B cell (primary cell): Measurements from ENCODE around the gene PTPRN2. TPM values are rescaled to one million over a fixed set of nuclear protein-coding genes. Genes with fewer than 3 reads are reported as not detected.

Source experiments
- ATAC-seq: fragments of 200-7000 bp; cut with Tn5 transposase; one replicate; pipeline ENCODE4 v1.10.0; 2021; ENCODE audit warnings: low read depth, mild to moderate bottlenecking, moderate number of reproducible peaks, moderate library complexity
- CTCF ChIA-PET: fragments of 350-600 bp; sonication (Branson Sonifier 250); formaldehyde crosslinking; loops from one replicate; lab custom pipeline; 2021; ENCODE audit warnings: antibody characterized with exemption, inconsistent platforms; lab: Charles Lee
- POLR2A ChIA-PET: fragments of 350-600 bp; sonication (Branson Sonifier 250); formaldehyde crosslinking; loops from one replicate; lab custom pipeline; 2021; ENCODE audit warnings: antibody characterized with exemption; lab: Charles Lee
- DNase-seq: peaks from one replicate; pipeline ENCODE4 v3.0.0; 2013
- H2AFZ ChIP-seq: 2 replicates; pipeline ENCODE4 v1.6.1; 2012; ENCODE audit warnings: mild to moderate bottlenecking, low read depth, low read length; ENCODE audit not compliant: insufficient read depth, poor library complexity, severe bottlenecking
- H3K27ac ChIP-seq, 2 donors: 1 replicate in 1 of 2; 2 replicates in 1 of 2; pipeline ENCODE4 v1.5.1; 2012 to 2013; ENCODE audit warnings: low read length in 2 of 2, mild to moderate bottlenecking in 2 of 2, moderate library complexity in 1 of 2
- H3K27me3 ChIP-seq, 4 experiments: fragments of 200-600 bp in 1 of 4; sonication (generic) in 1 of 4; replicated peaks in 1 of 4; 1 replicate in 2 of 4; 2 replicates in 2 of 4; pipeline versions ENCODE4 v1.6.1 to v1.7.0; 2013 to 2016; ENCODE audit warnings: low read length in 3 of 4, mild to moderate bottlenecking in 2 of 4, mixed read lengths in 1 of 4, moderate library complexity in 1 of 4; ENCODE audit not compliant: insufficient read depth in 4 of 4, control insufficient read depth in 3 of 4; ENCODE audit errors: control extremely low read depth in 1 of 4
- H3K36me3 ChIP-seq, 2 experiments: replicated peaks in 1 of 2; 1 replicate in 1 of 2; 2 replicates in 1 of 2; pipeline versions ENCODE4 v1.6.1 to v1.7.1; 2013; ENCODE audit warnings: low read length in 1 of 2; ENCODE audit not compliant: insufficient read depth in 2 of 2, control insufficient read depth in 1 of 2; ENCODE audit errors: control extremely low read depth in 1 of 2, extremely low read depth in 1 of 2
- H3K4me1 ChIP-seq, 2 donors: fragments of 200-600 bp in 1 of 2; sonication (generic) in 1 of 2; 1 replicate in 1 of 2; 2 replicates in 1 of 2; pipeline versions ENCODE4 v1.5.1 to v1.6.1; 2013 to 2017; ENCODE audit warnings: low read length in 2 of 2; ENCODE audit not compliant: control insufficient read depth in 2 of 2, insufficient read depth in 2 of 2
- H3K4me2 ChIP-seq: replicated peaks from 2 replicates; pipeline ENCODE3; 2012; ENCODE audit warnings: mild to moderate bottlenecking, low read depth, low read length; ENCODE audit not compliant: poor library complexity, severe bottlenecking
- H3K4me3 ChIP-seq, 5 experiments: fragments of 200-600 bp in 1 of 5; sonication (generic) in 1 of 5; 1 replicate in 3 of 5; 2 replicates in 2 of 5; pipeline versions ENCODE4 v1.5.1 to v1.7.0; 2011 to 2016; ENCODE audit warnings: low read length in 4 of 5, mild to moderate bottlenecking in 4 of 5, low read depth in 2 of 5, control low read depth in 1 of 5, moderate library complexity in 1 of 5; ENCODE audit not compliant: insufficient read depth in 1 of 5; ENCODE audit errors: control extremely low read depth in 1 of 5, extremely low read depth in 1 of 5
- H3K79me2 ChIP-seq: fragments of 200-600 bp; sonication (generic); one replicate; pipeline ENCODE4 v1.6.0; 2016; ENCODE audit warnings: low read length; ENCODE audit not compliant: control insufficient read depth, insufficient read depth
- H3K9ac ChIP-seq: fragments of 200-600 bp; sonication (generic); 2 replicates; pipeline ENCODE4 v1.6.1; 2017; ENCODE audit warnings: mild to moderate bottlenecking, low read length, moderate library complexity
- H3K9me3 ChIP-seq, 3 donors: one replicate each; pipeline versions ENCODE4 v1.6.1 to v1.7.1; 2013; ENCODE audit warnings: low read length in 2 of 3; ENCODE audit not compliant: control insufficient read depth in 2 of 3, insufficient read depth in 1 of 3; ENCODE audit errors: control extremely low read depth in 1 of 3
- H4K20me1 ChIP-seq: 2 replicates; pipeline ENCODE4 v1.6.0; 2012; ENCODE audit warnings: mild to moderate bottlenecking, low read length; ENCODE audit not compliant: insufficient read depth, control insufficient read depth, poor library complexity, severe bottlenecking
- H3K27ac Mint-ChIP-seq: one replicate; pipeline ENCODE4 v1.8.0; 2021; ENCODE audit warnings: mixed read lengths
- H3K27me3 Mint-ChIP-seq: one replicate; pipeline ENCODE4 v1.8.0; 2021; ENCODE audit warnings: mixed read lengths
- H3K4me1 Mint-ChIP-seq: one replicate; pipeline ENCODE4 v1.8.0; 2021; ENCODE audit warnings: mixed read lengths
- H3K4me3 Mint-ChIP-seq: one replicate; pipeline ENCODE4 v1.8.0; 2021; ENCODE audit warnings: mixed read lengths
- H3K9me3 Mint-ChIP-seq: one replicate; pipeline ENCODE4 v1.8.0; 2022; ENCODE audit warnings: mixed read lengths; ENCODE audit not compliant: insufficient read depth
- EZH2 ChIP-seq: IDR thresholded peaks from 2 replicates; pipeline ENCODE4 v1.6.1; 2012; ENCODE audit warnings: borderline replicate concordance, low read depth, mild to moderate bottlenecking, moderate library complexity, low read length; ENCODE audit not compliant: insufficient read depth, poor library complexity, severe bottlenecking
- WGBS: methylation state at CpG from one replicate; pipeline ENCODE4 v1.1.5; 2013; ENCODE audit warnings: missing lambda C conversion rate; ENCODE audit not compliant: insufficient coverage; 5-methylcytosine and 5-hydroxymethylcytosine counted together
- intact Hi-C: fragments of 100-400 bp; cut with micrococcal nuclease; formaldehyde crosslinking; loops from one replicate; pipeline ENCODE4 v1.10.0; 2022
- polyA plus RNA-seq: library from polyadenylated mRNA; depleted of rRNA; stranded (reverse); fragments of >200 nt; gene quantifications from 2 replicates; pipeline ENCODE4 v1.2.3, GENCODE V29; 2012
- total RNA-seq, 2 donors: library from RNA; stranded (reverse); fragments of 120-200 nt in 1 of 2; gene quantifications; 1 replicate in 1 of 2; 2 replicates in 1 of 2; pipeline versions ENCODE4 v1.2.3 to v1.2.4, GENCODE V29; 2013 to 2022
- TF ChIP-seq, protein P1 (sequence below): fragments of 200-600 bp; IDR thresholded peaks from one replicate; pipeline ENCODE4 v1.8.0; 2022; ENCODE audit warnings: antibody characterized with exemption, mild to moderate bottlenecking

The PTPRN2 gene
- total and polyA plus RNA-seq, 2 donors (not counting 1 experiment from before 2014, with no cell fraction given): 2.0 to 5.0 TPM

DNA sequence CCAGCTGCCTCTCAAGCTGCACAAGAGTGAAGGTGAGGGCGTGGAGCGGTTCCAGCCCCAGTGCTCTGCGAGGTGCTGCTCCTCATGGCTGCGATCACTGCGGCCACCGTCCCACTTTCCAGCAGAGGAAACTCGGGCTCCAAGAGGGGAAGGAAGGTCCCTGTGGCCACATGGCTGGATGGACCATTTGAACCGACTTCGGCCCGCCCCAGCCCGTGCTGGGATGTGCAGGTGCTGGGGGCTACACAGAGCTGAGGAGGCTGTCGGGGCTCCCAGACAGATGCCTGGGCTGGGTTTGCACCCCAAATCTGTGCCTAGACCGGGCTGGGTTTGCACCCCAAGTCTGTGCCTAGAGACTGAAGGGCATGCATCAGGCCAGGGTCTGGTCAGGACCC is 1064.3 kb downstream of the PTPRN2 start:
- Histone ChIP-seq H2AFZ (no peak overlapping the region), H3K27ac (no peak overlapping the region), H3K79me2 (no peaks in the 10 kb centered on the region), H3K27me3 (no peaks in the 10 kb centered on the region), H3K9me3 (peaks cover 0 to 23% (median 0%) of the 10 kb centered on the region in 3 donors), H4K20me1 (no peaks in the 10 kb centered on the region), H3K9ac (no peak overlapping the region), H3K36me3 (no peaks in the 10 kb centered on the region), H3K4me1 (peaks cover 0 to 6% of the 10 kb centered on the region in 2 donors), H3K4me2 (no peak overlapping the region), H3K4me3 (no peak overlapping the region)
- intact Hi-C loops: no loop called here
- Mint-ChIP-seq H3K9me3 (no peaks in the 10 kb centered on the region), H3K4me3 (no peak overlapping the region), H3K27me3 (peaks cover 6% of the 10 kb centered on the region), H3K4me1 (no peaks in the 10 kb centered on the region), H3K27ac (no peak overlapping the region)
- CTCF ChIA-PET: no interaction called here
- 89% methylated on average over 13 of the region's 13 CpGs for WGBS
- POLR2A ChIA-PET: no interaction called here
- no peak for DNase-seq
- no peak for ATAC-seq
- TF ChIP-seq, protein P1, sequence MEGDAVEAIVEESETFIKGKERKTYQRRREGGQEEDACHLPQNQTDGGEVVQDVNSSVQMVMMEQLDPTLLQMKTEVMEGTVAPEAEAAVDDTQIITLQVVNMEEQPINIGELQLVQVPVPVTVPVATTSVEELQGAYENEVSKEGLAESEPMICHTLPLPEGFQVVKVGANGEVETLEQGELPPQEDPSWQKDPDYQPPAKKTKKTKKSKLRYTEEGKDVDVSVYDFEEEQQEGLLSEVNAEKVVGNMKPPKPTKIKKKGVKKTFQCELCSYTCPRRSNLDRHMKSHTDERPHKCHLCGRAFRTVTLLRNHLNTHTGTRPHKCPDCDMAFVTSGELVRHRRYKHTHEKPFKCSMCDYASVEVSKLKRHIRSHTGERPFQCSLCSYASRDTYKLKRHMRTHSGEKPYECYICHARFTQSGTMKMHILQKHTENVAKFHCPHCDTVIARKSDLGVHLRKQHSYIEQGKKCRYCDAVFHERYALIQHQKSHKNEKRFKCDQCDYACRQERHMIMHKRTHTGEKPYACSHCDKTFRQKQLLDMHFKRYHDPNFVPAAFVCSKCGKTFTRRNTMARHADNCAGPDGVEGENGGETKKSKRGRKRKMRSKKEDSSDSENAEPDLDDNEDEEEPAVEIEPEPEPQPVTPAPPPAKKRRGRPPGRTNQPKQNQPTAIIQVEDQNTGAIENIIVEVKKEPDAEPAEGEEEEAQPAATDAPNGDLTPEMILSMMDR: no peak
- TF ChIP-seq EZH2: no peak

DNA sequence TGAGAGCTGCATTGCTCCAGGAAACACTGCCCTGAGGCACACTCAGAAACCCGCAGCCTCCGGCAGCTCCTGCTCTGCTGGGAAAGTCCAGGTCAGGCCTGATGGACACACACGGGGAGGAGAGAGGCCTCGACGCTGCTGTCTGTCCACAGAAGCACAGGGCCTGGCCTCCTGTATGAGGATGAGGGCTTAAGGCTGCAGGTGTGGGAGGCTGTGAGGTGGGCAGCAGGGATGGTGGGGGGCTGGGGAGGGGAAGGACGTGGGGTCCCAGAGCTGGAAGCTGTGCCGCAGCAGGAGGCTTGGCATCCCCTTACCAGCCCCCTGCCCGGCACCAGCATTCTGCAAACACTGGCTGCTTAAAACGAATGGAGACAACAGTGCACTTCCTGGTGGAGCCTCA is 1064.7 kb downstream of the PTPRN2 start:
- Mint-ChIP-seq H3K27ac (no peak overlapping the region), H3K4me3 (no peak overlapping the region)

More for the DNA sequence above, 1064.7 kb downstream of the PTPRN2 start:
- Mint-ChIP-seq H3K9me3 (no peaks in the 10 kb centered on the region), H3K4me1 (no peaks in the 10 kb centered on the region), H3K27me3 (peaks cover 7% of the 10 kb centered on the region)
- Histone ChIP-seq H3K9me3 (peaks cover 0 to 19% (median 0%) of the 10 kb centered on the region in 3 donors), H2AFZ (no peak overlapping the region), H3K79me2 (no peaks in the 10 kb centered on the region), H3K4me2 (no peak overlapping the region), H3K36me3 (no peaks in the 10 kb centered on the region), H3K9ac (no peak overlapping the region), H3K27me3 (no peaks in the 10 kb centered on the region), H3K4me3 (no peak overlapping the region), H3K27ac (no peak overlapping the region), H4K20me1 (no peaks in the 10 kb centered on the region), H3K4me1 (peaks cover 0 to 6% of the 10 kb centered on the region in 2 donors)
- intact Hi-C loops: no loop called here
- TF ChIP-seq, protein P1: no peak
- no peak for TF ChIP-seq EZH2
- no peak for ATAC-seq
- WGBS: 83% methylated on average over 8 of the region's 9 CpGs
- CTCF ChIA-PET: no interaction called here
- POLR2A ChIA-PET: no interaction called here
- no peak for DNase-seq
